H1 (cell line): ENCODE measurements around the gene LYPD3. TPM values are rescaled to one million over a fixed set of nuclear protein-coding genes. Genes with fewer than 3 reads are reported as not detected.

ENCODE experiments used
- CTCF ChIA-PET: fragments of 300-600 bp; sonication (Branson Sonifier 250); formaldehyde crosslinking; loops from one replicate; lab custom pipeline; 2021; ENCODE audit not compliant: partially characterized antibody; lab: Charles Lee
- POLR2A ChIA-PET: fragments of 300-600 bp; sonication (Branson Sonifier 250); formaldehyde crosslinking; loops from one replicate; lab custom pipeline; 2021; ENCODE audit warnings: inconsistent platforms; ENCODE audit not compliant: partially characterized antibody; lab: Charles Lee
- DNase-seq, 2 experiments: peaks; one replicate each; pipeline versions ENCODE4 v3.0.0 to v3.0.0-alpha.2; 2010 to 2022; ENCODE audit warnings: low spot score in 2 of 2, low read depth in 1 of 2, mixed read lengths in 1 of 2
- FAIRE-seq: peaks from 2 replicates; lab custom pipeline; 2011; peaks lifted over from hg19 to GRCh38; lab: Jason Lieb, UNC
- H2AFZ ChIP-seq: 2 replicates; pipeline ENCODE4 v1.8.1; 2012; ENCODE audit warnings: low read length, inconsistent platforms
- H2AK5ac ChIP-seq: 2 replicates; pipeline ENCODE4 v1.6.1; 2013; ENCODE audit warnings: low read depth, low read length
- H2BK120ac ChIP-seq: replicated peaks from 2 replicates; pipeline ENCODE3; 2013; ENCODE audit warnings: low read depth, low read length, inconsistent platforms
- H2BK12ac ChIP-seq: 2 replicates; pipeline ENCODE4 v1.6.1; 2013; ENCODE audit warnings: low read depth, low read length
- H2BK15ac ChIP-seq: 2 replicates; pipeline ENCODE4 v1.6.1; 2013; ENCODE audit warnings: low read length
- H2BK20ac ChIP-seq: 2 replicates; pipeline ENCODE4 v1.6.1; 2013; ENCODE audit warnings: low read length
- H2BK5ac ChIP-seq: 2 replicates; pipeline ENCODE4 v1.6.1; 2013; ENCODE audit warnings: low read depth, low read length
- H3K14ac ChIP-seq: 2 replicates; pipeline ENCODE4 v1.6.1; 2013; ENCODE audit warnings: inconsistent platforms; ENCODE audit not compliant: insufficient read length
- H3K18ac ChIP-seq: 2 replicates; pipeline ENCODE4 v1.6.1; 2013; ENCODE audit warnings: low read length; ENCODE audit errors: extremely low read depth
- H3K23ac ChIP-seq: 2 replicates; pipeline ENCODE4 v1.6.1; 2013; ENCODE audit warnings: inconsistent platforms; ENCODE audit not compliant: insufficient read length
- H3K23me2 ChIP-seq: 2 replicates; pipeline ENCODE4 v1.6.1; 2013; ENCODE audit warnings: low read depth, low read length
- H3K27ac ChIP-seq: 2 replicates; pipeline ENCODE4 v1.6.1; 2011; ENCODE audit warnings: low read depth, low read length, inconsistent platforms
- H3K27me3 ChIP-seq, 4 experiments: replicated peaks in 1 of 4; 1 replicate in 1 of 4; 2 replicates in 3 of 4; pipeline versions ENCODE4 v1.6.1 to v1.8.1; 2011 to 2013; ENCODE audit warnings: low read length in 3 of 4, mild to moderate bottlenecking in 3 of 4, inconsistent platforms in 2 of 4, mixed read lengths in 2 of 4, moderate library complexity in 1 of 4; ENCODE audit not compliant: control insufficient read depth in 3 of 4, insufficient read depth in 3 of 4; ENCODE audit errors: extremely low read depth in 1 of 4
- H3K36me3 ChIP-seq, 4 experiments: 2 replicates each; pipeline versions ENCODE4 v1.6.1 to v1.8.1; 2011 to 2013; ENCODE audit warnings: mild to moderate bottlenecking in 4 of 4, low read length in 3 of 4, moderate library complexity in 2 of 4, control low read depth in 1 of 4, inconsistent platforms in 1 of 4; ENCODE audit not compliant: insufficient read depth in 4 of 4, control insufficient read depth in 2 of 4
- H3K4ac ChIP-seq: replicated peaks from 2 replicates; pipeline ENCODE3; 2013; ENCODE audit warnings: low read length, low read depth, mixed read lengths, inconsistent platforms; ENCODE audit not compliant: insufficient read length
- H3K4me1 ChIP-seq, 4 experiments: replicated peaks in 1 of 4; 1 replicate in 1 of 4; 2 replicates in 3 of 4; pipeline versions ENCODE4 v1.6.1 to v1.8.1; 2011 to 2013; ENCODE audit warnings: low read length in 3 of 4, inconsistent platforms in 2 of 4, mixed read lengths in 1 of 4; ENCODE audit not compliant: insufficient read depth in 4 of 4, control insufficient read depth in 3 of 4
- H3K4me2 ChIP-seq, 2 experiments: 2 replicates each; pipeline versions ENCODE4 v1.6.1 to v1.8.1; 2011 to 2013; ENCODE audit warnings: low read depth in 2 of 2, low read length in 2 of 2, control low read depth in 1 of 2, inconsistent platforms in 1 of 2, mild to moderate bottlenecking in 1 of 2; ENCODE audit not compliant: insufficient read depth in 1 of 2
- H3K4me3 ChIP-seq, 4 experiments: fragments of 200-600, 300-600 bp in 1 of 4; sonication (generic), shearing (Covaris generic), sonication (Bioruptor Twin) in 1 of 4; 2 replicates each; pipeline versions ENCODE4 v1.5.1 to v1.8.1; 2011 to 2016; ENCODE audit warnings: low read length in 4 of 4, low read depth in 3 of 4, control low read depth in 2 of 4, inconsistent platforms in 2 of 4, mild to moderate bottlenecking in 2 of 4, mixed read lengths in 1 of 4, moderate library complexity in 1 of 4; ENCODE audit not compliant: insufficient read depth in 2 of 4; ENCODE audit errors: extremely low read depth in 1 of 4
- H3K56ac ChIP-seq: replicated peaks from 2 replicates; pipeline ENCODE3; 2013; ENCODE audit warnings: low read depth, mild to moderate bottlenecking, mixed read lengths, low read length, inconsistent platforms; ENCODE audit not compliant: insufficient read length
- H3K79me1 ChIP-seq: 2 replicates; pipeline ENCODE4 v1.6.1; 2013; ENCODE audit warnings: low read depth, low read length, control low read depth
- H3K79me2 ChIP-seq, 2 experiments: 2 replicates each; pipeline versions ENCODE4 v1.6.1 to v1.8.1; 2012 to 2013; ENCODE audit warnings: low read length in 2 of 2, mild to moderate bottlenecking in 2 of 2, inconsistent platforms in 1 of 2; ENCODE audit not compliant: insufficient read depth in 2 of 2, control insufficient read depth in 1 of 2
- H3K9ac ChIP-seq, 4 experiments: replicated peaks in 1 of 4; 1 replicate in 1 of 4; 2 replicates in 3 of 4; pipeline versions ENCODE4 v1.6.1 to v1.8.1; 2011 to 2013; ENCODE audit warnings: low read depth in 3 of 4, low read length in 3 of 4, control low read depth in 2 of 4, mild to moderate bottlenecking in 2 of 4, moderate library complexity in 2 of 4, inconsistent platforms in 1 of 4; ENCODE audit errors: extremely low read depth in 1 of 4
- H3K9me3 ChIP-seq, 2 experiments: 2 replicates each; pipeline versions ENCODE4 v1.6.1 to v1.8.1; 2012 to 2013; ENCODE audit warnings: mild to moderate bottlenecking in 2 of 2, moderate library complexity in 2 of 2, control low read depth in 1 of 2, inconsistent platforms in 1 of 2, low read depth in 1 of 2, low read length in 1 of 2, mixed read lengths in 1 of 2; ENCODE audit not compliant: insufficient read depth in 2 of 2
- H4K20me1 ChIP-seq, 2 experiments: replicated peaks in 1 of 2; 2 replicates each; pipeline versions ENCODE3 to v1.8.1; 2011 to 2013; ENCODE audit warnings: inconsistent platforms in 2 of 2, low read length in 2 of 2, mild to moderate bottlenecking in 1 of 2; ENCODE audit not compliant: insufficient read depth in 2 of 2, control insufficient read depth in 1 of 2
- H4K5ac ChIP-seq: 2 replicates; pipeline ENCODE4 v1.6.1; 2013; ENCODE audit warnings: low read length, low read depth, mixed read lengths, inconsistent platforms; ENCODE audit not compliant: insufficient read length
- H4K8ac ChIP-seq: 2 replicates; pipeline ENCODE4 v1.8.0; 2013; ENCODE audit warnings: mild to moderate bottlenecking, moderate library complexity, low read length, inconsistent platforms; ENCODE audit not compliant: insufficient read depth; ENCODE audit errors: extremely low read depth
- H4K91ac ChIP-seq: replicated peaks from 2 replicates; pipeline ENCODE3; 2013; ENCODE audit warnings: low read length, mixed read lengths, inconsistent platforms; ENCODE audit not compliant: insufficient read length
- POLR2AphosphoS5 ChIP-seq: IDR thresholded peaks from 2 replicates; pipeline ENCODE4 v1.6.1; 2011; ENCODE audit warnings: low read depth, low read length
- RBBP5 ChIP-seq: IDR thresholded peaks from 2 replicates; pipeline ENCODE4 v1.7.1; 2012; ENCODE audit warnings: low read depth, mild to moderate bottlenecking, inconsistent platforms, low read length, moderate library complexity, borderline replicate concordance
- RFX5 ChIP-seq: IDR thresholded peaks from 2 replicates; pipeline ENCODE4 v1.6.1; 2011; ENCODE audit warnings: low read depth, low read length, improper control_type of control experiment, borderline replicate concordance
- SRF ChIP-seq: IDR thresholded peaks from 2 replicates; pipeline ENCODE4 v1.6.1; 2011; ENCODE audit warnings: mild to moderate bottlenecking, low read depth, low read length, moderate library complexity
- WGBS, 2 experiments: shearing (Covaris generic) in 1 of 2; methylation state at CpG; one replicate each; pipeline versions ENCODE4 v1.1.6 to v1.1.7; 2013 to 2015; ENCODE audit warnings: low lambda C conversion rate in 2 of 2, mixed read lengths in 2 of 2, inconsistent platforms in 1 of 2, low coverage in 1 of 2, missing lambda C conversion rate in 1 of 2; ENCODE audit not compliant: insufficient replicate concordance in 2 of 2, insufficient coverage in 1 of 2, insufficient read length in 1 of 2; ENCODE audit errors: extremely low coverage in 1 of 2, missing lambda C conversion rate in 1 of 2; 5-methylcytosine and 5-hydroxymethylcytosine counted together
- polyA plus RNA-seq, 7 experiments: library from polyadenylated mRNA; depleted of rRNA in 3 of 7; stranded (reverse) in 5 of 7; unstranded in 2 of 7; fragments of >200 nt in 5 of 7; fragments of 200-250 nt in 2 of 7; gene quantifications; 1 replicate in 5 of 7; 2 replicates in 1 of 7; 4 replicates in 1 of 7; pipeline versions ENCODE4 v1.2.1 to v1.2.3, GENCODE V29; 2011 to 2013; ENCODE audit warnings: missing spikeins in 2 of 7, mixed read lengths in 2 of 7
- total RNA-seq: library from RNA; stranded (reverse); fragmentation: NEBNext Ultra II Directional; extraction: Animal tissue kit (Norgen Biotek cat#: 25700); gene quantifications from 2 replicates; pipeline ENCODE4 v1.2.1, GENCODE V29; 2021

Gene LYPD3
- total and polyA plus RNA-seq, 2 of the 8 experiments (the other 6 are each of a cell fraction or from before 2014, with no cell fraction given): 4.1 to 16.4 TPM

DNA sequence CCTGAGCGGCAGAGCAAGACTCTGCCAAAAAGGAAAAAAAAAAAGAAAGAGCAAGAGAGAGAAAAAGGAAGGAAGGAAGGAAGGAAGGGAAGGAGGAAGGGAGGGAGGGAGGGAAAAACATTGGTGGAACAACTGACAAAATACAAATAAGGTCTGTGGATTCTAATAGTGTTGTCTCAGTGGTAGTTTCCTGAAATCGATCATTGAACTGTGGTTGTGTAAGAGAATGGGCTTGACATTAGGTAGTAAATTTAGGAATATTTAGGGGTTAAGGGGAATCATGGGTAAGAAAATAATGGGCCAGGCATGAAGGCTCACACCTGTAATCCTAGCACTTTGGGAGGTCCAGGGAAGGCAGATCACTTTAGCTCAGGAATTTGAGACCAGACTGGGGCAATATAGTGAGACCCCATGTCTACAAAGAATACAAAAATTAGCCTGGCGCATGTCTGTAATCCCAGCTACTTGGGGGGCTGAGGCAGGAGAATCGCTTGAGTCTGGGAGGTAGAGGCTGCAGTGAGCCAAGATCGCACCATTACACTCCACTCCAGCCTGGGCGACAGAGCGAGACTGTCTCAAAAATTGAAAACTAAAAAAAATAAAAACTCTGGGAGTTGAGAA is 24.7 kb upstream of the LYPD3 start:
- WGBS, 2 experiments: 86% methylated on average over 7 of the region's 7 CpGs; no CpG with 5 or more reads in 1 of the 2 experiments
- Histone ChIP-seq H4K8ac (no peak overlapping the region), H3K9me3 (no peaks in the 10 kb centered on the region), H2BK20ac (no peak overlapping the region), H3K14ac (no peak overlapping the region), H3K4me2 (no peak overlapping the region), H4K91ac (no peak overlapping the region), H2BK12ac (no peak overlapping the region), H3K4ac (no peak overlapping the region), H4K5ac (no peak overlapping the region), H3K23me2 (no peaks in the 10 kb centered on the region; the same call in 1 of the 2 replicates), H3K9ac (no peak overlapping the region), H3K18ac (no peak overlapping the region), H3K27ac (no peak overlapping the region), H3K4me1 (no peaks in the 10 kb centered on the region; a peak in 1 of 7 replicates), H3K79me1 (no peaks in the 10 kb centered on the region), H2BK120ac (no peak overlapping the region), H3K36me3 (no peaks in the 10 kb centered on the region), H2AK5ac (no peak overlapping the region), H2AFZ (no peak overlapping the region), H4K20me1 (no peaks in the 10 kb centered on the region), H2BK15ac (no peak overlapping the region), H2BK5ac (no peak overlapping the region), H3K56ac (no peak overlapping the region), H3K79me2 (no peaks in the 10 kb centered on the region), H3K4me3 (no peak overlapping the region), H3K23ac (no peak overlapping the region), H3K27me3 (no peaks in the 10 kb centered on the region)
- ChIA-PET POLR2A (interaction anchor here (0.9 to 2.2 kb wide), 5 partner anchors 12 to 26 kb away, joined by 3 to 6 read pairs (median 3); no protein-coding TSS in a partner anchor), CTCF (interaction anchor here (0.6 to 2.1 kb wide), 3 partner anchors 29 to 161 kb away, joined by 3 to 14 read pairs (median 10); no protein-coding TSS in a partner anchor)
- FAIRE-seq (no peak), DNase-seq (no peak)
- TF ChIP-seq SRF (no peak), RBBP5 (no peak), RFX5 (no peak), POLR2AphosphoS5 (no peak)
